GM12865 (cell line): ENCODE results near the gene NDUFV2.
"Not testable (repeated sequence)": the region's sequence is repeated elsewhere in the genome, so short reads cannot be mapped to it uniquely, and the experiment has no call there.

Experiments
- DNase-seq: peaks from one replicate; pipeline ENCODE4 v3.0.0; 2010; ENCODE audit warnings: low read depth
- H3K4me3 ChIP-seq: 2 replicates; pipeline ENCODE4 v1.5.1; 2011; ENCODE audit warnings: mild to moderate bottlenecking, low read depth, low read length, control low read depth
- CTCF ChIP-seq: IDR thresholded peaks from 2 replicates; pipeline ENCODE4 v1.5.1; 2011; ENCODE audit warnings: low read length, control low read depth, low read depth, inconsistent platforms; ENCODE audit not compliant: insufficient read depth; ENCODE audit errors: missing control alignments

Gene NDUFV2

GRCh38 chr18:9090578-9090977 is 11.9 kb upstream of the NDUFV2 start:
- H3K4me3 ChIP-seq = no peak overlapping the region
- no peak for DNase-seq
- TF ChIP-seq CTCF = no peak

- H3K4me3 ChIP-seq = no peak overlapping the region
- DNase-seq = no peak
- TF ChIP-seq CTCF = no peak
Observed at GRCh38 chr18:9091066-9091476, 11.4 kb upstream of the NDUFV2 start.

- no peak for TF ChIP-seq CTCF
- H3K4me3 ChIP-seq = no peak overlapping the region
- DNase-seq = no peak
Observed at GRCh38 chr18:9092665-9093064, 9.8 kb upstream of the NDUFV2 start.

GRCh38 chr18:9093109-9093508 is 9.4 kb upstream of the NDUFV2 start:
- H3K4me3 ChIP-seq, DNase-seq: not testable (repeated sequence)

- no peak for TF ChIP-seq CTCF
Observed at GRCh38 chr18:9094307-9095226, 7.9 kb upstream of the NDUFV2 start.

GRCh38 chr18:9095297-9096006 is 7.0 kb upstream of the NDUFV2 start:
- peak overlapping the region; percentile 46 for H3K4me3 ChIP-seq
- no peak for TF ChIP-seq CTCF
- peak; percentile 85 for DNase-seq

More at GRCh38 chr18:9094307-9095226, 7.9 kb upstream of the NDUFV2 start:
- peak overlapping the region; percentile 46; the same call in 1 of the 2 replicates for H3K4me3 ChIP-seq
- DNase-seq = peak; percentile 42

- no peak for TF ChIP-seq CTCF
- DNase-seq = no peak
- peak overlapping the region; percentile 46 for H3K4me3 ChIP-seq
Observed at GRCh38 chr18:9096007-9096371, 6.5 kb upstream of the NDUFV2 start.
